ENCODE measurements around the gene AFDN.

GRCh38 chr6:167973148-167973885 is 146.6 kb downstream of the AFDN start:
- TF ChIP-seq EZH2 (optimal IDR thresholded peaks at IDR 0.05; ENCODE audit: low read depth, low read length): no peak
- TF ChIP-seq CTCF (IDR thresholded peaks at IDR 0.05; ENCODE audit: low read length): no peak

Measured in MM.1S (cell line).